Measurements from ENCODE around the gene LIFR. TPM values are rescaled to one million over a fixed set of nuclear protein-coding genes. Genes with fewer than 3 reads are reported as not detected.

Gene LIFR
- total RNA-seq, 2 donors from 2014 or later, result 45.4 to 80.1 TPM

- DNase-seq (peak in 3 of 4 donors; percentile 33 to 36 (median 33)), ATAC-seq (peak; percentile 28)
- H3K4me1 ChIP-seq, result peaks cover 8% of the 10 kb centered on the region
- no peaks in the 10 kb centered on the region for H3K9me3 ChIP-seq
- H3K36me3 ChIP-seq (replicated peaks in 1 of 2; ENCODE audit: insufficient read depth in 1 of 2, low read depth in 2 of 2), result no peaks in the 10 kb centered on the region
- no peaks in the 10 kb centered on the region for H3K27me3 ChIP-seq
- intact Hi-C loops (cut with DNase I), result no loop called here
- H3K27ac ChIP-seq, result peak overlapping the region in 2 of 4 donors; percentile 21 to 58
- no peak overlapping the region for H3K4me3 ChIP-seq
- 79 to 80% methylated on average over 18 of the region's 18 CpGs for WGBS, 2 donors
- TF ChIP-seq CTCF (IDR thresholded peaks at IDR 0.05), result no peak
- TF ChIP-seq POLR2A (IDR thresholded peaks at IDR 0.05), result no peak
Observed at GRCh38 chr5:38468978-38469706, 87.3 kb downstream of the LIFR start.

GRCh38 chr5:38468202-38468673, 88.2 kb downstream of the LIFR start:
- H3K4me1 ChIP-seq, result peaks cover 14% of the 10 kb centered on the region
- no peaks in the 10 kb centered on the region for H3K27me3 ChIP-seq
- H3K36me3 ChIP-seq (replicated peaks in 1 of 2; ENCODE audit: insufficient read depth in 1 of 2, low read depth in 2 of 2), result no peaks in the 10 kb centered on the region
- TF ChIP-seq CTCF (IDR thresholded peaks at IDR 0.05) (no peak), POLR2A (IDR thresholded peaks at IDR 0.05) (no peak)
- DNase-seq (peak in 1 of 4 donors; percentile 40), ATAC-seq (no peak)
- no peak overlapping the region for H3K4me3 ChIP-seq
- peak overlapping the region in 2 of 4 donors; percentile 38 to 58 for H3K27ac ChIP-seq
- 88 to 91% methylated on average over 12 of the region's 12 CpGs for WGBS, 2 donors
- intact Hi-C loops (cut with DNase I), result no loop called here
- H3K9me3 ChIP-seq, result no peaks in the 10 kb centered on the region

GRCh38 chr5:38467353-38468040, 88.9 kb downstream of the LIFR start:
- no peaks in the 10 kb centered on the region for H3K9me3 ChIP-seq
- peak overlapping the region in 2 of 4 donors; percentile 38 to 58 for H3K27ac ChIP-seq
- intact Hi-C loops (cut with DNase I), result no loop called here
- H3K4me1 ChIP-seq, result peaks cover 14% of the 10 kb centered on the region
- ATAC-seq (no peak), DNase-seq (no peak)
- no peaks in the 10 kb centered on the region for H3K36me3 ChIP-seq (replicated peaks in 1 of 2; ENCODE audit: insufficient read depth in 1 of 2, low read depth in 2 of 2)
- H3K4me3 ChIP-seq, result no peak overlapping the region
- TF ChIP-seq CTCF (IDR thresholded peaks at IDR 0.05) (no peak), POLR2A (IDR thresholded peaks at IDR 0.05) (no peak)
- no peaks in the 10 kb centered on the region for H3K27me3 ChIP-seq
- 54 to 66% methylated on average over 22 of the region's 22 CpGs for WGBS, 2 donors

GRCh38 chr5:38466424-38467189, 89.8 kb downstream of the LIFR start:
- Histone ChIP-seq H3K27ac (peak overlapping the region in 2 of 4 donors; percentile 38 to 58), H3K4me3 (no peak overlapping the region), H3K9me3 (no peaks in the 10 kb centered on the region), H3K36me3 (replicated peaks in 1 of 2; ENCODE audit: insufficient read depth in 1 of 2, low read depth in 2 of 2) (no peaks in the 10 kb centered on the region), H3K4me1 (peaks cover 14% of the 10 kb centered on the region), H3K27me3 (no peaks in the 10 kb centered on the region)
- intact Hi-C loops (cut with DNase I), result no loop called here
- DNase-seq (peak; percentile 33 to 49 (median 38)), ATAC-seq (peak; percentile 37)
- TF ChIP-seq POLR2A (IDR thresholded peaks at IDR 0.05) (no peak), CTCF (IDR thresholded peaks at IDR 0.05) (no peak)
- 81 to 83% methylated on average over 20 to 24 of the region's 24 CpGs for WGBS, 2 donors

All from body of pancreas (tissue), 4 donors.